GM21737 (cell line): ENCODE data around the gene KRT73.

Experiments used
- ATAC-seq: cut with Tn5 transposase; IDR thresholded peaks from one replicate; pipeline ENCODE4 v1.9.1; 2021; ENCODE audit warnings: mild to moderate bottlenecking, moderate library complexity; ENCODE audit not compliant: unreplicated experiment

The KRT73 gene

GRCh38 chr12:52575948-52576347, 42.4 kb downstream of the KRT73 start:
- no peak for ATAC-seq

GRCh38 chr12:52575256-52575655, 43.1 kb downstream of the KRT73 start:
- ATAC-seq, result no peak

GRCh38 chr12:52573743-52574142, 44.6 kb downstream of the KRT73 start, which contains the start of gene KRT74:
Gene KRT74, minus strand, starts transcription at chr12:52573843. Its CDS starts 66 bp downstream, at chr12:52573777.
- no peak for ATAC-seq

- no peak for ATAC-seq
Observed at GRCh38 chr12:52573306-52573705, 45.1 kb downstream of the KRT73 start.

GRCh38 chr12:52570511-52570910, 47.8 kb downstream of the KRT73 start:
- no peak for ATAC-seq

GRCh38 chr12:52568111-52568510, 50.2 kb downstream of the KRT73 start:
- ATAC-seq, result no peak

GRCh38 chr12:52566847-52567291, 51.5 kb downstream of the KRT73 start:
- no peak for ATAC-seq

GRCh38 chr12:52564582-52564981, 53.8 kb downstream of the KRT73 start:
- ATAC-seq, result no peak

- no peak for ATAC-seq
Observed at GRCh38 chr12:52561880-52562449, 56.4 kb downstream of the KRT73 start.

- ATAC-seq, result no peak
Observed at GRCh38 chr12:52559979-52560378, 58.4 kb downstream of the KRT73 start.

- ATAC-seq, result no peak
Observed at GRCh38 chr12:52558781-52559445, 59.4 kb downstream of the KRT73 start.
